K562 (cell line): ENCODE data around the gene KIF19. TPM values are rescaled to one million over a fixed set of nuclear protein-coding genes. Genes with fewer than 3 reads are reported as not detected.

Experiments
- ATAC-seq: fragments of 200-7000 bp; cut with Tn5 transposase; 3 replicates; pipeline ENCODE4 v1.9.1; 2020; ENCODE audit warnings: moderate library complexity
- BruUV-seq: library from RNA; stranded (reverse); fragments of 400-500 nt; replicated peaks from 2 replicates; lab custom pipeline; 2021; lab: Mats Ljungman, UMichigan
- CTCF ChIA-PET: fragments of 300-600 bp; formaldehyde crosslinking; extraction: SDS; loops from one replicate; lab custom pipeline; 2021; ENCODE audit warnings: low intra/inter-chr PET ratio; lab: Yijun Ruan, JAX
- POLR2A ChIA-PET: fragments of 300-600, 350-650 bp; sonication (Branson Sonifier 250); formaldehyde crosslinking; extraction: SDS; loops from one replicate; lab custom pipeline; 2021; ENCODE audit warnings: antibody characterized with exemption, inconsistent platforms; lab: Yijun Ruan, JAX
- DNase-seq, 4 experiments: peaks; one replicate each; pipeline versions ENCODE4 v3.0.0 to v3.0.0-alpha.2; 2011 to 2018; ENCODE audit warnings: low spot score in 3 of 4, mixed read lengths in 3 of 4; ENCODE audit errors: extremely low read depth in 1 of 4
- FAIRE-seq: peaks from 2 replicates; lab custom pipeline; 2011; peaks lifted over from hg19 to GRCh38; lab: Jason Lieb, UNC
- H2AFZ ChIP-seq: 2 replicates; pipeline ENCODE4 v1.6.0; 2011; ENCODE audit warnings: low read depth, low read length, control low read depth, inconsistent platforms
- H3K27ac ChIP-seq: fragments of 200-600 bp; 3 replicates; pipeline ENCODE4 v1.8.0; 2011; ENCODE audit warnings: low read depth, mild to moderate bottlenecking, control low read depth, inconsistent platforms, low read length, moderate library complexity, mixed read lengths; ENCODE audit errors: extremely low read depth
- H3K27me3 ChIP-seq, 2 experiments: fragments of 300-600 bp in 1 of 2; 2 replicates in 1 of 2; 3 replicates in 1 of 2; pipeline versions ENCODE4 v1.6.0 to v1.8.0; 2011; ENCODE audit warnings: inconsistent platforms in 2 of 2, low read length in 2 of 2, mild to moderate bottlenecking in 1 of 2, mixed read lengths in 1 of 2, moderate library complexity in 1 of 2; ENCODE audit not compliant: control insufficient read depth in 2 of 2, insufficient read depth in 2 of 2
- H3K36me3 ChIP-seq: fragments of 300-600 bp; 3 replicates; pipeline ENCODE4 v1.8.0; 2011; ENCODE audit warnings: mild to moderate bottlenecking, low read length, inconsistent platforms; ENCODE audit not compliant: control insufficient read depth, insufficient read depth
- H3K4me1 ChIP-seq, 2 experiments: fragments of 200-600 bp in 1 of 2; replicated peaks in 1 of 2; 2 replicates in 1 of 2; 3 replicates in 1 of 2; pipeline versions ENCODE4 v1.5.1 to v1.8.0; 2011; ENCODE audit warnings: inconsistent platforms in 2 of 2, low read length in 2 of 2, mild to moderate bottlenecking in 1 of 2, mixed read lengths in 1 of 2, moderate library complexity in 1 of 2; ENCODE audit not compliant: control insufficient read depth in 2 of 2, insufficient read depth in 2 of 2
- H3K4me2 ChIP-seq: 2 replicates; pipeline ENCODE4 v1.6.1; 2011; ENCODE audit warnings: low read length, control low read depth, inconsistent platforms, mixed read lengths; ENCODE audit not compliant: insufficient read depth
- H3K4me3 ChIP-seq: fragments of 200-600 bp; sonication (generic), shearing (Covaris generic); 2 replicates; pipeline ENCODE4 v1.5.1; 2016; ENCODE audit warnings: control low read depth, inconsistent platforms
- H3K79me2 ChIP-seq: fragments of 200-600 bp; 3 replicates; pipeline ENCODE4 v1.8.0; 2011; ENCODE audit warnings: low read length, inconsistent platforms; ENCODE audit not compliant: control insufficient read depth, insufficient read depth
- H3K9ac ChIP-seq, 2 experiments: 2 replicates each; pipeline versions ENCODE4 v1.6.0 to v1.6.1; 2011; ENCODE audit warnings: low read depth in 2 of 2, low read length in 2 of 2, control low read depth in 1 of 2, inconsistent platforms in 1 of 2, mild to moderate bottlenecking in 1 of 2, mixed read lengths in 1 of 2; ENCODE audit not compliant: insufficient read depth in 1 of 2
- H3K9me1 ChIP-seq: one replicate; pipeline ENCODE4 v1.6.0; 2011; ENCODE audit warnings: inconsistent platforms, mild to moderate bottlenecking, low read length, moderate library complexity; ENCODE audit not compliant: control insufficient read depth, insufficient read depth
- H3K9me3 ChIP-seq: replicated peaks from 2 replicates; pipeline ENCODE4 v1.5.1; 2011; ENCODE audit warnings: low read depth, low read length, inconsistent platforms; ENCODE audit not compliant: control insufficient read depth, insufficient read depth
- H4K20me1 ChIP-seq: replicated peaks from 2 replicates; pipeline ENCODE4 v1.6.1; 2011; ENCODE audit warnings: low read length, inconsistent platforms, mixed read lengths; ENCODE audit not compliant: control insufficient read depth, insufficient read depth
- CSDE1 ChIP-seq, 2 experiments: fragments of 450-650 bp; IDR thresholded peaks; 2 replicates each; pipeline ENCODE4 v1.6.1; 2016; ENCODE audit warnings: mild to moderate bottlenecking in 1 of 2
- HMGN3 ChIP-seq: IDR thresholded peaks from 2 replicates; pipeline ENCODE4 v1.6.1; 2011; ENCODE audit warnings: borderline replicate concordance, low read depth, mild to moderate bottlenecking, mixed read lengths, low read length; ENCODE audit not compliant: insufficient read length; ENCODE audit errors: extremely low read depth
- MAZ ChIP-seq, 2 experiments: fragments of 450-650 bp in 1 of 2; sonication (generic) in 1 of 2; formaldehyde crosslinking; IDR thresholded peaks in 1 of 2; conservative IDR thresholded peaks in 1 of 2; 2 replicates each; pipeline versions ENCODE4 v1.4.0 to v1.5.0; 2020; ENCODE audit warnings: mild to moderate bottlenecking in 1 of 2, missing genetic modification reagents in 1 of 2
- NFE2 ChIP-seq: IDR thresholded peaks from 2 replicates; pipeline ENCODE4 v1.6.1; 2014; ENCODE audit warnings: antibody characterized with exemption, low read depth
- SNIP1 ChIP-seq: fragments of 450-650 bp; IDR thresholded peaks from 2 replicates; pipeline ENCODE4 v1.7.1; 2017; ENCODE audit warnings: low read depth, mild to moderate bottlenecking
- STAT5A ChIP-seq: IDR thresholded peaks from 2 replicates; pipeline ENCODE4 v1.6.1; 2012; ENCODE audit warnings: low read length, inconsistent platforms, borderline replicate concordance
- TAL1 ChIP-seq: fragments of 450-650 bp; IDR thresholded peaks from 2 replicates; pipeline ENCODE4 v1.6.1; 2016; ENCODE audit warnings: mild to moderate bottlenecking
- ZFX ChIP-seq: sonication (generic); formaldehyde crosslinking; IDR thresholded peaks from 2 replicates; pipeline ENCODE4 v1.8.0; 2022; ENCODE audit warnings: mild to moderate bottlenecking, missing genetic modification reagents, moderate library complexity
- ZNF589 ChIP-seq: fragments of 200-800 bp; sonication (Bioruptor generic); IDR thresholded peaks from 2 replicates; pipeline ENCODE4 v1.6.1; 2016; ENCODE audit warnings: low read depth, missing genetic modification characterization, missing compliant biosample characterization
- WGBS: fragments of 100-300 bp; shearing (Covaris generic); methylation state at CpG from one replicate; pipeline ENCODE4 v1.1.6; 2016; ENCODE audit warnings: low coverage, mixed read lengths; ENCODE audit not compliant: insufficient coverage; ENCODE audit errors: missing lambda C conversion rate; 5-methylcytosine and 5-hydroxymethylcytosine counted together
- in situ Hi-C: fragments of 300-500 bp; cut with MboI; formaldehyde crosslinking; loops from 4 replicates; pipeline ENCODE4 v1.15.0; 2018; ENCODE audit warnings: inconsistent platforms, mixed read lengths
- intact Hi-C: fragments of 100-400 bp; cut with micrococcal nuclease; formaldehyde crosslinking; loops from 2 replicates; pipeline ENCODE4 v1.14.2; 2022
- polyA plus RNA-seq, 8 experiments: library from polyadenylated mRNA; depleted of rRNA in 4 of 8; stranded (reverse) in 5 of 8; unstranded in 3 of 8; fragments of >200 nt; fragmentation: Nextera tagmentation in 2 of 8; fragmentation: Illumina TruSeq in 1 of 8; extraction: Ambion mirVana in 2 of 8; extraction: Trizol in 1 of 8; gene quantifications; 2 replicates each; pipeline versions ENCODE4 v1.2.1 to v1.2.3, GENCODE V29; 2011 to 2014; ENCODE audit warnings: inconsistent platforms in 1 of 8, missing spikeins in 1 of 8
- total RNA-seq, 7 experiments: library from RNA; depleted of rRNA in 6 of 7; stranded (reverse); fragments of >200 nt in 6 of 7; fragmentation: Illumina TruSeq in 2 of 7; extraction: Trizol in 2 of 7; gene quantifications; 2 replicates each; pipeline versions ENCODE4 v1.2.1 to v1.2.3, GENCODE V29; 2011 to 2021; ENCODE audit warnings: low replicate concordance in 1 of 7
- TF ChIP-seq, protein P1 (sequence below), 2 experiments: fragments of 450-650 bp; formaldehyde crosslinking in 1 of 2; IDR thresholded peaks; 2 replicates each; pipeline versions ENCODE4 v1.4.0 to v1.6.1; 2014 to 2020; ENCODE audit warnings: mild to moderate bottlenecking in 2 of 2, borderline replicate concordance in 1 of 2, low read depth in 1 of 2
- TF ChIP-seq, protein P2 (sequence below), 2 experiments: fragments of 450-650 bp in 1 of 2; IDR thresholded peaks; 2 replicates each; pipeline ENCODE4 v1.6.1; 2011 to 2017; ENCODE audit warnings: low read depth in 2 of 2, antibody characterized with exemption in 1 of 2, borderline replicate concordance in 1 of 2, low read length in 1 of 2, mild to moderate bottlenecking in 1 of 2, mixed read lengths in 1 of 2; ENCODE audit not compliant: control insufficient read depth in 1 of 2

The KIF19 gene
- total and polyA plus RNA-seq, 9 of the 15 experiments (the other 6 are each of a cell fraction or from before 2014, with no cell fraction given) = 0.10 TPM; not detected in 8

DNA sequence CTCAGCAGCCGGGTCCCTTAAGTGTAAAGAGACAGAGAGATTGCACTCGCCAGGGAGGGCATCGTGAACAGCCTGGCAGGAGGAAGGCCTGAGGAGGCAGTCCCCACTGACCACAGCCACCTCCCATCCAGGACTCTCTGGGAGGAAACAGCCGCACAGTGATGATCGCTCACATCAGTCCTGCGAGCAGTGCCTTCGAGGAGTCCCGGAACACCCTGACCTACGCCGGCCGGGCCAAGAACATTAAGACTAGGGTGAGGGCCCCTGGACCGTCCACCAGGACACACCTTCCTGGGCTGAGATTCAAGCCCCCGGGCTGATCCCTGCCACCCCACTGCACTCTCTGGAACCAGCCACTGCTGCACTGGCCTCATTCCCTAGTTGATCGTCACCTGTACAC is 21.6 kb downstream of the KIF19 start:
- POLR2A ChIA-PET = interaction anchor here (2.2 kb wide), 1 partner anchor 9 kb away, joined by 8 read pairs; no protein-coding TSS in a partner anchor

More for the DNA sequence above, 21.6 kb downstream of the KIF19 start:
- intact Hi-C loops (no loop called here), in situ Hi-C loops (loop anchor here (5.0 kb wide), 1 partner anchor 45 kb away; no protein-coding TSS in a partner anchor)
- H3K4me3 ChIP-seq = no peak overlapping the region
- no peak for DNase-seq
- peaks cover 0 to 30% of the 10 kb centered on the region in 2 experiments; a peak in 2 of 5 replicates for H3K4me1 ChIP-seq
- FAIRE-seq = no peak
- H3K4me2 ChIP-seq = no peak overlapping the region
- CTCF ChIA-PET = no interaction called here
- H3K27me3 ChIP-seq = peaks cover 53 to 94% of the 10 kb centered on the region in 2 experiments
- no peaks in the 10 kb centered on the region for H3K9me3 ChIP-seq
- no peaks in the 10 kb centered on the region for H3K79me2 ChIP-seq
- TF ChIP-seq CSDE1 (IDR thresholded peaks at IDR 0.05) = no peak
- TF ChIP-seq, protein P1, sequence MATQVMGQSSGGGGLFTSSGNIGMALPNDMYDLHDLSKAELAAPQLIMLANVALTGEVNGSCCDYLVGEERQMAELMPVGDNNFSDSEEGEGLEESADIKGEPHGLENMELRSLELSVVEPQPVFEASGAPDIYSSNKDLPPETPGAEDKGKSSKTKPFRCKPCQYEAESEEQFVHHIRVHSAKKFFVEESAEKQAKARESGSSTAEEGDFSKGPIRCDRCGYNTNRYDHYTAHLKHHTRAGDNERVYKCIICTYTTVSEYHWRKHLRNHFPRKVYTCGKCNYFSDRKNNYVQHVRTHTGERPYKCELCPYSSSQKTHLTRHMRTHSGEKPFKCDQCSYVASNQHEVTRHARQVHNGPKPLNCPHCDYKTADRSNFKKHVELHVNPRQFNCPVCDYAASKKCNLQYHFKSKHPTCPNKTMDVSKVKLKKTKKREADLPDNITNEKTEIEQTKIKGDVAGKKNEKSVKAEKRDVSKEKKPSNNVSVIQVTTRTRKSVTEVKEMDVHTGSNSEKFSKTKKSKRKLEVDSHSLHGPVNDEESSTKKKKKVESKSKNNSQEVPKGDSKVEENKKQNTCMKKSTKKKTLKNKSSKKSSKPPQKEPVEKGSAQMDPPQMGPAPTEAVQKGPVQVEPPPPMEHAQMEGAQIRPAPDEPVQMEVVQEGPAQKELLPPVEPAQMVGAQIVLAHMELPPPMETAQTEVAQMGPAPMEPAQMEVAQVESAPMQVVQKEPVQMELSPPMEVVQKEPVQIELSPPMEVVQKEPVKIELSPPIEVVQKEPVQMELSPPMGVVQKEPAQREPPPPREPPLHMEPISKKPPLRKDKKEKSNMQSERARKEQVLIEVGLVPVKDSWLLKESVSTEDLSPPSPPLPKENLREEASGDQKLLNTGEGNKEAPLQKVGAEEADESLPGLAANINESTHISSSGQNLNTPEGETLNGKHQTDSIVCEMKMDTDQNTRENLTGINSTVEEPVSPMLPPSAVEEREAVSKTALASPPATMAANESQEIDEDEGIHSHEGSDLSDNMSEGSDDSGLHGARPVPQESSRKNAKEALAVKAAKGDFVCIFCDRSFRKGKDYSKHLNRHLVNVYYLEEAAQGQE (IDR thresholded peaks at IDR 0.05; ENCODE audit: borderline replicate concordance) = no peak
- TF ChIP-seq, protein P1 (CRISPR knock-in tag; IDR thresholded peaks at IDR 0.05; ENCODE audit: low read depth) = no peak
- TF ChIP-seq TAL1 = no peak
- TF ChIP-seq ZNF589 (CRISPR knock-in tag) = no peak
- no peak for TF ChIP-seq SNIP1
- no peak for TF ChIP-seq HMGN3
- TF ChIP-seq NFE2 = no peak
- TF ChIP-seq MAZ (CRISPR knock-in tag; conservative IDR thresholded peaks at IDR 0.05 in 1 of 2, IDR thresholded peaks at IDR 0.05 in 1 of 2) = no peak
- TF ChIP-seq, protein P2, sequence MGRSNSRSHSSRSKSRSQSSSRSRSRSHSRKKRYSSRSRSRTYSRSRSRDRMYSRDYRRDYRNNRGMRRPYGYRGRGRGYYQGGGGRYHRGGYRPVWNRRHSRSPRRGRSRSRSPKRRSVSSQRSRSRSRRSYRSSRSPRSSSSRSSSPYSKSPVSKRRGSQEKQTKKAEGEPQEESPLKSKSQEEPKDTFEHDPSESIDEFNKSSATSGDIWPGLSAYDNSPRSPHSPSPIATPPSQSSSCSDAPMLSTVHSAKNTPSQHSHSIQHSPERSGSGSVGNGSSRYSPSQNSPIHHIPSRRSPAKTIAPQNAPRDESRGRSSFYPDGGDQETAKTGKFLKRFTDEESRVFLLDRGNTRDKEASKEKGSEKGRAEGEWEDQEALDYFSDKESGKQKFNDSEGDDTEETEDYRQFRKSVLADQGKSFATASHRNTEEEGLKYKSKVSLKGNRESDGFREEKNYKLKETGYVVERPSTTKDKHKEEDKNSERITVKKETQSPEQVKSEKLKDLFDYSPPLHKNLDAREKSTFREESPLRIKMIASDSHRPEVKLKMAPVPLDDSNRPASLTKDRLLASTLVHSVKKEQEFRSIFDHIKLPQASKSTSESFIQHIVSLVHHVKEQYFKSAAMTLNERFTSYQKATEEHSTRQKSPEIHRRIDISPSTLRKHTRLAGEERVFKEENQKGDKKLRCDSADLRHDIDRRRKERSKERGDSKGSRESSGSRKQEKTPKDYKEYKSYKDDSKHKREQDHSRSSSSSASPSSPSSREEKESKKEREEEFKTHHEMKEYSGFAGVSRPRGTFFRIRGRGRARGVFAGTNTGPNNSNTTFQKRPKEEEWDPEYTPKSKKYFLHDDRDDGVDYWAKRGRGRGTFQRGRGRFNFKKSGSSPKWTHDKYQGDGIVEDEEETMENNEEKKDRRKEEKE (IDR thresholded peaks at IDR 0.05; ENCODE audit: borderline replicate concordance in 1 of 2, control insufficient read depth in 1 of 2, low read depth in 2 of 2, low read length in 1 of 2) = no peak
- TF ChIP-seq STAT5A = no peak
- TF ChIP-seq ZFX (CRISPR knock-in tag) = no peak
- H3K9me1 ChIP-seq = no peaks in the 10 kb centered on the region
- no peaks in the 10 kb centered on the region for H3K36me3 ChIP-seq
- peak; percentile 13; the same call in 1 of the 3 replicates for ATAC-seq
- no peak overlapping the region for H2AFZ ChIP-seq
- no TSS peak for BruUV-seq
- H4K20me1 ChIP-seq = peaks cover 23% of the 10 kb centered on the region
- no peak overlapping the region for H3K27ac ChIP-seq
- 2% methylated on average over 13 of the region's 14 CpGs for WGBS
- H3K9ac ChIP-seq = no peak overlapping the region
